IPS DF 6.9 (cell line): ENCODE data around the gene SEPTIN5.

ENCODE experiments used
- DNase-seq: peaks from one replicate; pipeline ENCODE4 v3.0.0-alpha.2; 2013; ENCODE audit warnings: low read depth, low spot score
- H3K27ac ChIP-seq: one replicate; pipeline ENCODE4 v1.5.1; 2013; ENCODE audit warnings: low read length, control low read depth
- H3K27me3 ChIP-seq: 2 replicates; pipeline ENCODE4 v1.6.1; 2013; ENCODE audit warnings: mild to moderate bottlenecking, low read length; ENCODE audit not compliant: control insufficient read depth, insufficient read depth
- H3K36me3 ChIP-seq: 2 replicates; pipeline ENCODE4 v1.6.1; 2013; ENCODE audit warnings: low read length; ENCODE audit not compliant: control insufficient read depth, insufficient read depth
- H3K4me1 ChIP-seq: 2 replicates; pipeline ENCODE4 v1.6.1; 2013; ENCODE audit warnings: low read length; ENCODE audit not compliant: control insufficient read depth, insufficient read depth
- H3K4me3 ChIP-seq: 2 replicates; pipeline ENCODE4 v1.5.1; 2013; ENCODE audit warnings: mild to moderate bottlenecking, low read length
- H3K9me3 ChIP-seq: 2 replicates; pipeline ENCODE4 v1.6.1; 2013; ENCODE audit warnings: low read length, inconsistent platforms; ENCODE audit not compliant: control insufficient read depth, insufficient read depth
- WGBS: extraction: QIAGEN DNeasy Blood & Tissue Kit; methylation state at CpG from one replicate; pipeline ENCODE4 v1.1.7; 2013; ENCODE audit warnings: mixed read lengths, missing lambda C conversion rate; ENCODE audit not compliant: insufficient read length, insufficient coverage; 5-methylcytosine and 5-hydroxymethylcytosine counted together

The SEPTIN5 gene

DNA sequence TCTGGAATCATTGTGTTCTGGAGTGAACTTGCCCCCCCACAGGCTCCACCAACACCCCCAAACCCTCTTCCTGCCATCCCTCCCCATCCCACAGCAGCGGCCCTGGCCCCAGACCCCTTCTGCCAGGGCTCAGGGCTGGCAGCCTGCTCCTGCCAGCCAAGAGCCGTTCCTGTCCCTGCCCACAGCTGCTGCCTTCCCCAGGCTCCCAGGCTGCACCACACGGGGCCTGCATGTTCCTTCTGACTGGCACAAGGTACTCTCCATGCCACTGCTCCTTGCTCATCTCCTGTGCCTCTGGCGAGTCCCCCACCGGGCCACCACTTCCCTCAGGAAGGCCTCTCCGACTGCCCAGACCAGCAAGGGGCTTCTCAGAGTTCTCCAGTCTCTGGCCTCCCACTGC, 14.0 kb downstream of the SEPTIN5 start:
- peaks cover 38% of the 10 kb centered on the region for H3K27me3 ChIP-seq
- no peaks in the 10 kb centered on the region for H3K36me3 ChIP-seq
- no peaks in the 10 kb centered on the region; the same call in 1 of the 2 replicates for H3K4me1 ChIP-seq
- no peak for DNase-seq
- H3K27ac ChIP-seq, result no peak overlapping the region
- H3K9me3 ChIP-seq, result no peaks in the 10 kb centered on the region
- no CpG with 5 or more reads among the region's 6 CpGs for WGBS
- no peak overlapping the region for H3K4me3 ChIP-seq

DNA sequence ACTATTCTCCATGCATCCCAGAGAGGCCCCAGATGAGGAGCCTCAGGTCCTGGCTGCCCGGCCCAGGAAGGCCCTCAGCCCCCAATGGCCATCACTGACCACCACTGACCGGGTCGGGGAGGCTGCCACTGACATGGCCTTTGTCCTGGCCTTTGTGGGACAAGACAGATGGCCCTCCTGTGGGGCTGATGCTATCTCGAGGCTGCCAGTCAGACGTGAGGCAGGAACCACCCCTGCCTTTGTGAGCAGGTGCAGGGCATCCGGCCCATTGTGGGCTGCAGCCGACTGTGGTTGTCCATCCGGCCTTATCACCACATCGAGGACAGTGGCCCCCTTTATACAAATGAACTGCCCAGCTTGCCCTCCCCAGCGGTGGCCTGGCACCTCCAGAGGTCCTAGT, 14.5 kb downstream of the SEPTIN5 start:
- WGBS, result no CpG with 5 or more reads among the region's 10 CpGs
- Histone ChIP-seq H3K9me3 (no peaks in the 10 kb centered on the region), H3K36me3 (no peaks in the 10 kb centered on the region), H3K4me3 (no peak overlapping the region), H3K27ac (no peak overlapping the region), H3K27me3 (peaks cover 33% of the 10 kb centered on the region), H3K4me1 (no peaks in the 10 kb centered on the region; the same call in 1 of the 2 replicates)
- no peak for DNase-seq

- no peaks in the 10 kb centered on the region for H3K9me3 ChIP-seq
- no peak overlapping the region for H3K27ac ChIP-seq
- H3K4me3 ChIP-seq, result no peak overlapping the region
- H3K4me1 ChIP-seq, result no peaks in the 10 kb centered on the region; the same call in 1 of the 2 replicates
- DNase-seq, result no peak
- no CpG with 5 or more reads among the region's 9 CpGs for WGBS
- H3K36me3 ChIP-seq, result no peaks in the 10 kb centered on the region
- H3K27me3 ChIP-seq, result peaks cover 28% of the 10 kb centered on the region
These were observed 15.2 kb downstream of the SEPTIN5 start for GRCh38 chr22:19729507-19729906.

GRCh38 chr22:19730198-19730597, 15.9 kb downstream of the SEPTIN5 start:
- Histone ChIP-seq H3K4me1 (no peaks in the 10 kb centered on the region; the same call in 1 of the 2 replicates), H3K27ac (no peak overlapping the region), H3K36me3 (no peaks in the 10 kb centered on the region), H3K27me3 (peaks cover 21% of the 10 kb centered on the region), H3K9me3 (no peaks in the 10 kb centered on the region), H3K4me3 (no peak overlapping the region)
- WGBS, result no CpG with 5 or more reads among the region's 8 CpGs
- DNase-seq, result no peak

GRCh38 chr22:19730655-19731360, 16.5 kb downstream of the SEPTIN5 start:
- whole genome bisulfite sequencing, result no CpG with 5 or more reads among the region's 48 CpGs
- Histone ChIP-seq H3K27me3 (peaks cover 17% of the 10 kb centered on the region; the same call in 1 of the 2 replicates), H3K4me3 (peak overlapping the region; percentile 20; the same call in 1 of the 2 replicates), H3K36me3 (no peaks in the 10 kb centered on the region), H3K27ac (no peak overlapping the region), H3K4me1 (no peaks in the 10 kb centered on the region; the same call in 1 of the 2 replicates), H3K9me3 (no peaks in the 10 kb centered on the region)
- DNase-seq, result no peak

GRCh38 chr22:19731361-19732135, 17.2 kb downstream of the SEPTIN5 start:
- Histone ChIP-seq H3K9me3 (no peaks in the 10 kb centered on the region), H3K4me1 (no peaks in the 10 kb centered on the region; the same call in 1 of the 2 replicates), H3K27me3 (peaks cover 14% of the 10 kb centered on the region; the same call in 1 of the 2 replicates), H3K36me3 (no peaks in the 10 kb centered on the region), H3K4me3 (no peak overlapping the region), H3K27ac (no peak overlapping the region)
- DNase-seq, result no peak
- WGBS, result no CpG with 5 or more reads among the region's 21 CpGs

- Histone ChIP-seq H3K27ac (no peak overlapping the region), H3K4me3 (no peak overlapping the region), H3K27me3 (peaks cover 9% of the 10 kb centered on the region; the same call in 1 of the 2 replicates), H3K36me3 (no peaks in the 10 kb centered on the region), H3K9me3 (no peaks in the 10 kb centered on the region), H3K4me1 (no peaks in the 10 kb centered on the region; the same call in 1 of the 2 replicates)
- DNase-seq, result no peak
- no CpG with 5 or more reads among the region's 10 CpGs for WGBS
These were observed 18.3 kb downstream of the SEPTIN5 start for GRCh38 chr22:19732403-19733113.

GRCh38 chr22:19733755-19734154, 19.5 kb downstream of the SEPTIN5 start:
- no peaks in the 10 kb centered on the region for H3K36me3 ChIP-seq
- H3K4me1 ChIP-seq, result no peaks in the 10 kb centered on the region; the same call in 1 of the 2 replicates
- no peak for DNase-seq
- no peak overlapping the region for H3K27ac ChIP-seq
- WGBS, result no CpG with 5 or more reads among the region's 5 CpGs
- H3K27me3 ChIP-seq, result peaks cover 2% of the 10 kb centered on the region; the same call in 1 of the 2 replicates
- no peak overlapping the region for H3K4me3 ChIP-seq
- H3K9me3 ChIP-seq, result no peaks in the 10 kb centered on the region

DNA sequence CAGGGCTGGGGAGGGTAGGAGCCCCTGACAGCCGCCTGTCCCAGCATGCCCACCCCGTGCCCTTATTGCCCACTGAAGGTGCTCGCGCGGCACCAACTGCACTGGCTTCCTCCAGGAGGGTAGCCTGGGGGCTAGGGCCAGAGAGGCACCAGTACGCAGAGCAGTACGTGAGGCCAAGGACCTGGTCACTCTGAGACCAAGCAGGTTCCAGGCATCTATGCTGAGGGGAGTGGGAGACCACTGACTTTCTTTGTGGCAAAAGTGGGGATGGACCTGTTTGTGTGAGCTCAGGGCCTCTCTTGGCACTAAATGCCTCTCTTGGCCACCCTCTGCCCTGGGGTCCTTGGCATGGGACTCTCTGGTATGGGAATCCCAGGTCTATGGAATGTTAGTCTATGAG, 19.9 kb downstream of the SEPTIN5 start:
- no CpG with 5 or more reads among the region's 7 CpGs for WGBS
- H3K36me3 ChIP-seq, result no peaks in the 10 kb centered on the region
- H3K4me1 ChIP-seq, result no peaks in the 10 kb centered on the region; the same call in 1 of the 2 replicates

GRCh38 chr22:19734837-19735382, 20.6 kb downstream of the SEPTIN5 start:
- Histone ChIP-seq H3K9me3 (no peaks in the 10 kb centered on the region), H3K4me3 (no peak overlapping the region), H3K27ac (no peak overlapping the region), H3K36me3 (no peaks in the 10 kb centered on the region), H3K27me3 (no peaks in the 10 kb centered on the region), H3K4me1 (no peaks in the 10 kb centered on the region; the same call in 1 of the 2 replicates)
- DNase-seq, result no peak
- WGBS, result no CpG with 5 or more reads among the region's 5 CpGs

More for the DNA sequence above, 19.9 kb downstream of the SEPTIN5 start:
- no peaks in the 10 kb centered on the region for H3K27me3 ChIP-seq
- no peak for DNase-seq
- no peak overlapping the region for H3K27ac ChIP-seq
- no peaks in the 10 kb centered on the region for H3K9me3 ChIP-seq
- no peak overlapping the region for H3K4me3 ChIP-seq
